HG02571 (cell line): ENCODE results near the gene C19orf33.

Experiments
- ATAC-seq: cut with Tn5 transposase; IDR thresholded peaks from one replicate; pipeline ENCODE4 v1.9.1; 2021; ENCODE audit warnings: mild to moderate bottlenecking, moderate library complexity; ENCODE audit not compliant: unreplicated experiment

Gene C19orf33

DNA sequence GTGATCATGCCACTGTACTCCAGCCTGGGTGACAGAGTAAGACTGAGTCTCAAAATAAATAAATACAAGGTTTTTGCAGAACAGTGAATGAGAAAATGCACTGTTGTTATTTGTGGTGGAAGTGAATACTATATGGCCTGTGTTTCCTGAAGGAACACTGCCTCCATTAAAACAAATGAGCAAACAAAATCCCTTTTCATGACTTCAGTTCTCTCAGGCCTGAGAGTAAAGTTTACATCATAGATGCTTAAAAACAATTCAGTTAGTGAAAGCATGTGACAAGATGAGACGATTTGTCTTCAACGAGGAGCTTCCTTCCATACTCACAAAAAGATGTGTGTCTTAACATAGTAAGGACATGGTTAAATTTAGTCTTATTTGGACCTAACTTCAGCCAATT, 25.3 kb upstream of the C19orf33 start:
- no peak for ATAC-seq

GRCh38 chr19:38280030-38280921, 23.8 kb upstream of the C19orf33 start:
- no peak for ATAC-seq

- no peak for ATAC-seq
These were observed 22.1 kb upstream of the C19orf33 start for GRCh38 chr19:38281811-38282566.

GRCh38 chr19:38283271-38283670, 20.8 kb upstream of the C19orf33 start:
- no peak for ATAC-seq

- ATAC-seq, result no peak
These were observed 19.6 kb upstream of the C19orf33 start for GRCh38 chr19:38284422-38284821.

DNA sequence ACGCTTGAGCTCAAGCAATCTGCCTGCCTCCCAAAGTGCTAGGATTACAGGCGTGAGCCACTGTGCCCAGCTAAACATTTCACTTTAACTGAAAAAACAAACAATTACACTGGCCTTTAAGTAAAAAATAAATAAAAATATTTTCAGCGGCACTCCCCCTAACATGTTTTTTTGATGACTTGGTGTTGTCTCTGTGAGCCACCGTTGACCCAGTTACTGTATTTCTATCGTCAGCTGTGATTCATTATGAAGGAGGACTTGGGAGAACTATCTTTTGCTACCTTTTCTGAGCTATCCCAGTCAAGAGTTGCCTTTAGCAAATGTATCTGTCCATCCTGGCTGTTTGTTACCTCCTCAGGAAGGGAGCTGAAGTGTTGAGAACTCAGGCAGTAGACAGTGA, 18.5 kb upstream of the C19orf33 start:
- no peak for ATAC-seq

- ATAC-seq, result no peak
These were observed 16.4 kb upstream of the C19orf33 start for GRCh38 chr19:38287604-38288003.

- ATAC-seq, result no peak
These were observed 15.8 kb upstream of the C19orf33 start for GRCh38 chr19:38288123-38288855.

DNA sequence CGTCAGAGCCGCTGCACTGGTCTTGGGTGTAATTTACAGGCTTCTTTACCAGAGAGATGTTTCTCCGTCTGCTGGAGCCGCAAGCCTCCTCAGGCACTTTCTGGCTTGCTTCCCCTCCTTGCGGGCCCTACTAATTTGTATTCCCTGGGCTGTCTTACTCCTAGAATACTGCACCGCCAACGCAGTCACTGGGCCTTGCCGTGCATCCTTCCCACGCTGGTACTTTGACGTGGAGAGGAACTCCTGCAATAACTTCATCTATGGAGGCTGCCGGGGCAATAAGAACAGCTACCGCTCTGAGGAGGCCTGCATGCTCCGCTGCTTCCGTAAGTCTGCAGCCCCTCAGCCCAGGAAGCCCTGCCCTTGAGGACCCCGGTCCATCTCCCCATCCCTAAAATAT, 14.1 kb upstream of the C19orf33 start:
- no peak for ATAC-seq

DNA sequence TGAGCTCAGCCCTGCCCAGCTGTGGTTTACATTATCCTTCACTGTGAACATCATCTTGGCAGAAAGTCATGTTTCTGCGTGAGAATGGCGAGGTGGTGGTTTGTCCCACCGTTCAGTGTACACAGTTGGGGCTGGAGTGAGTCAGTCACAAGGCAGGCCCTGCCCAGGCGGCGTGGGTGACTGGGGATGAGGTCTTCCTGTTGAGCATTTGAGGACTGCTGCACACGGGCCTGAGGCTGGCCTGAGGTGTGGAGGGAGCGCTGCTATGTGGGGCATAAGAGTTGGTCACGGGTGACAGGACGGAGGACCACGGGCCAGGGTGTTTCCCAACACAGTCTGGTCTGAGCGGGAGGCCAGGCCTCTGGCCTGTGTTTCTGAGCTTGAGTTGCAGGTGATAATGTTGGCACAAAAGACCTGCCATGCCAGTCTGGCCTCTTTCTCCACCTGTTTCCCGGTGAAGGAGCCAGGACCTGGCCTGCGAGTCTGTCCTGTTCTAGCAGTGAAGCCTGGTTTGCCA, 13.4 kb upstream of the C19orf33 start:
- ATAC-seq, result no peak

DNA sequence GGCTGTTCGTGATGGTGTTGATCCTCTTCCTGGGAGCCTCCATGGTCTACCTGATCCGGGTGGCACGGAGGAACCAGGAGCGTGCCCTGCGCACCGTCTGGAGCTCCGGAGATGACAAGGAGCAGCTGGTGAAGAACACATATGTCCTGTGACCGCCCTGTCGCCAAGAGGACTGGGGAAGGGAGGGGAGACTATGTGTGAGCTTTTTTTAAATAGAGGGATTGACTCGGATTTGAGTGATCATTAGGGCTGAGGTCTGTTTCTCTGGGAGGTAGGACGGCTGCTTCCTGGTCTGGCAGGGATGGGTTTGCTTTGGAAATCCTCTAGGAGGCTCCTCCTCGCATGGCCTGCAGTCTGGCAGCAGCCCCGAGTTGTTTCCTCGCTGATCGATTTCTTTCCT, 12.2 kb upstream of the C19orf33 start:
- no peak for ATAC-seq

DNA sequence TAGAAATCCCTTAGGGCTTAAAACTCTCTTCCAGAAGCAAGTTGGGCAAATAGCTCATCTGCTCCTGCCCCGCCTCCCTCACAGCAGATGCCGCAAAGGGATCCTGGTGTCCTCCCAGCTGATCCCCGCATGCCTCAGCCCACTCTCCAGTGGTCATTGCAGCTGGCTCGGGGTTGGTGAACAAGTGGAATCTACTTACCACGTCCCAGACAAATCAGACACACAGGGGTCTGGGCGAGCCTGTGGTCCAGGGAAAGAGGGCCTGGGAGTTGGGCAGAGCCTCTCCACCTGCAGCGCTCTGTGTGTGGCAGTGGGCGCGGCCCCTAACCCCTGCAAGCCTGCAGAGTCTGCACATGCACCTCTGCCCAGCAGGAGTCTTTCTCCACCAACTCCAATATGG, 10.8 kb upstream of the C19orf33 start:
- no peak for ATAC-seq

GRCh38 chr19:38294090-38294489, 10.0 kb upstream of the C19orf33 start:
- ATAC-seq, result no peak

- ATAC-seq, result no peak
These were observed 5.0 kb upstream of the C19orf33 start for GRCh38 chr19:38298821-38299680.

DNA sequence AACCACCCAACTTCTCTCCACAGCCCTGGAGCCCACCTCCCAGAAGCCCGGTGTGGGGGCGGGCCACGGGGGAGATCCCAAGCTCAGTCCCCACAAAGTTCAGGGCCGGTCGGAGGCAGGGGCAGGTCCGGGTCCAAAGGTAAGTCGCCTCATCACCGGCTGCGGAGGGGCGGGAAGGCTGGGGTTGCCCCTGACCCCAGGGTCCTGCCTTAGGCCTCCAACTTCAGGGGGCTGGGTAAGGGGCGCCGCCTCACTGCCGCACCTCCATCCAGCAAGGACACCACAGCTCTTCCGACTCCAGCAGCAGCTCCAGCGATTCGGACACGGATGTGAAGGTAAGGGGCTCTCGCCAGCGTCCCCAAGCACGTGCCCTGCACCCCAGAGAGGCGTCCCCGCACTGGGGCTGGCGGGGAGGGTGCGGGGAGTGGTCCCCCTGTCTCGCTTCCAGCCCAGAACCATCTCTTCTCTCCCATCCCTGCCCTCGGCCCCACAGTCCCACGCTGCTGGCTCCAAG, 358 bp downstream of the C19orf33 start:
- no peak for ATAC-seq

DNA sequence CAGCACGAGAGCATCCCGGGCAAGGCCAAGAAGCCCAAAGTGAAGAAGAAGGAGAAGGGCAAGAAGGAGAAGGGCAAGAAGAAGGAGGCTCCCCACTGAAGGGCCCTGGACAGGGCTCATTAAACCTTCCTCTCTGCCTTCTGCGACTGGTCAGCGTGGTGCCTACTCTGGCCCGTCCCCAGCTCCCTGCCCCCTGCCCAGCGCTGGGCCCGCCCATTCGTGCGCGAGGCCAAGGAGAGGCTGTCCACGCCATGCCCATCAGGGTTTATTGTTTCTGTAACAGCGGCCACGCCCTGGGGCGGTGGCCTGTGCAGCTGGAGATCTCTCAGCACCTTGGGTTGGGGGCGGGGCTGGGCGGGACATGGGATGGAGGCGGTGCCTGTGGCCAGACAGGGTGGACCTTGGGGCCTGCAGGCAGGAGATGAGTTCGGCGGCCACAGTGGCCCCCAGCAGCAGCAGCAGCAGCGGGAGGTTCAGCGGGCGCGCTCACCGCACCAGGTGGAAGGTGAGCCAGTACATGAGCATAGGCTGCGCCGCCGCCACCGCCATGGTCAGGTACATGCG, 897 bp downstream of the C19orf33 start:
- no peak for ATAC-seq

DNA sequence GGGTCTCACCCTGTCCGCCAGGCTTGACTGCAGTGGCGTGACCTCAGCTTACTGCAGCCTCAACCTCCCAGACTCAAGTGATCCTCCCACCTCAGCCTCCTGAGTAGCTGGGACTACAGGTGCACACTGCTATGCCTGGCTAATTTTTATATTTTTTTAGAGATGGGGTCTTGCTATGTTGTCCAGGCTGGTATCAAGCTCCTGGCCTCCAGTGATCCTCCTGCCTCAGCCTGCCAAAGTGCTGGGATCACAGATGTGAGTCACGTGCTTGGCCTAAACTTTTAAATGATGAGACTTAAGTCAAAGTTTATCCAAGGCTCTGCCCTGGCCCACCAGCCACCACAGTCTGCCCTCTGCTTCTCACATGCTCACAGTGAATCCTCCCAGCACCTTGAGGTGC, 2.2 kb downstream of the C19orf33 start:
- no peak for ATAC-seq

GRCh38 chr19:38307076-38307475, 3.0 kb downstream of the C19orf33 start:
- no peak for ATAC-seq

DNA sequence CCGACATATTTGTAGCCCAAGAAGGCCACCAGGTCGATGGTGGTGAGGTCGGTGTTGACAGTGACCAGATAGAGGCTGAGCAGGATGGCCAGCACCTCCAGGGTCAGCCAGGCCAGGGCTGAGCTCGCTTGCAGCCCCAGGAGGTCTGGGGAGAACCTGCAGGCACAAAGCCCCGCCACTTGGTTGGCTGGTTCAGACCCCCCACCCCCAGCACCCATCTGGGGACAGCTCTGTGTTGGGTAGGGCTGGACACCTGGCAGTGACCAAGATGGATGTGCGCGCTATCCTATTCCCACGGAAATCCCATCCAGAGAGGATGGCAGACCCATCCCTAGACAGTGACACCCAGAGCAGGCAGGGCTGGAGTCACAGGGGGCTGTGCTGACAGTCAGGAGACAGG, 3.5 kb downstream of the C19orf33 start:
- no peak for ATAC-seq
